ENCODE measurements around the gene LRFN2.

Gene LRFN2

DNA sequence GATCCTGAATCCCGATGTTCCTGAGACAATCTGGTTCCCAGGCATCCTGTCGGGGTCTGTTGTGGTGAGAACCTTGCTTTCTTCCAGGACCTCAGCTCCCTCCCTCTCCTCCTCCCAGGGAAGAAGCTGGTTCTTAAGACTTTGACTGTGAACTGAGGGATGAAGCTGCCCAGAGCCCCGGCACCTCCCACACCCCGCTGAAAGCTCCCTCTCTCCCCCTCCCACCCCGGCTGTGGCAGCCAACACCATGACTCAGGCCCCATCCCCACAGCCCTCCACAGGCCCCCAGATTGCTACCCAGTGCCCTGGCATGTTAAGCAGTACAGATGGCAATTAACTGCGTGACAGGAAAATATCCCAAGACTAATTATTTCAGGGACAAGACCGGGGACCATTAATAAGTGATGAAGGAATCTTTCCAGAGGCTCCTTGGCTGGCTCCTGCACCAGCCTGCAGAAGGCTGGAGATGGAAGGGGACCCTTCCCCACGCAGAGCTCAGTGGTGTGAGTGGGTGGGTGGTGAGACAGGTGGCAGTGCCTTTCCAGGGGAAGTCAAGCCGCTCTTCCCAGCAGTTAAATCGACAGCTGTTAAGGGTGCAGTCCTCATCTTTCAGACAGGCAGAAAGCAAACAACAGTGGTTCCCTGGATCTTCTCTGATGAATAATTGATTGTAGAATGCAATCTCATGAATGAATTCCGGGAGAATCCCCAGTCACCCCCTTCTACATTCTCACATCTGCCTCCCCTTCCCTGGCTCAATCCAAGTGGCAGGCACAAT is 237.9 kb downstream of the LRFN2 start:
- no peak for DNase-seq (ENCODE audit: low read depth)

DNA sequence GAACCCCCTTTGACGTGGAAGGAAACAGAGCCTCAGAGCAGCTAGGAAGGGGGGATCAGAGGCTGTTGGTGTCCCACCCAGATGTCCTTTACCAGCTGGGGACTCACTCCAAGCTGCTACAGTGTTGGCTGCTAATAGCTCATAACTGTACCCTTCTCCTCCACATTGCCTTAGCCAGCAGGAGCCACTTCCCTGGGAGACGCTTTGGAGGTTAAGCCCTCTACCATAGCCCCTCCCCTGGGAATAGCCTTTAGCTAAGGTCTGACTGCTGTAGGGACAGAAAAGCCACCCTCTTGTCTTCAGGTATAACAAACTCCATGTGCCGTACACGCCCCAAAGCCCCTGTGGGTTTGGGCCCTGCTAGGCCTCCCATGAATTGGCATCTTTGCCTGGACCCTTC is 238.6 kb downstream of the LRFN2 start:
- DNase-seq (ENCODE audit: low read depth): no peak

DNA sequence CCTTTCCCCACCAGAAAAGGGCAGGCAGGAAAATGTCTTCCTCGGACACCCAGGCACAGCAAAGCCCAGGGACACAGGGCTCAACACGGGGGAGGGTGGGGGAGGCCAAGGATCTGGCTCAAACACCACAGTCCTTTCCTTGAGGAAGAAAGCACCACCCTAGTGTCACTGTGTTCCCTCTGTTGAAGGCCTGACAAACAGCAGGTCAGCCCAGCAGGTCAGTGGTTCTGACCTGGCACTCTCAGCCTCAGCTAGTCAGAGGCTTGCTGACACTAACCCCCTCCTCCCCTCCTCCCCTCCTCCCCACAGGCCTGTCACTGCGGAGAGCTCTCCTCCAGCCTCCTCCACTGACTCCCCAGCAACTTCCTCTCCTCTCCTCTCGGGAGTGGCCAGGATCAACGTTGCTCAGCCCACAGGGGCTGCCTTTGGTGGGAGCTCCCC is 239.6 kb downstream of the LRFN2 start:
- DNase-seq (ENCODE audit: low read depth): no peak

DNA sequence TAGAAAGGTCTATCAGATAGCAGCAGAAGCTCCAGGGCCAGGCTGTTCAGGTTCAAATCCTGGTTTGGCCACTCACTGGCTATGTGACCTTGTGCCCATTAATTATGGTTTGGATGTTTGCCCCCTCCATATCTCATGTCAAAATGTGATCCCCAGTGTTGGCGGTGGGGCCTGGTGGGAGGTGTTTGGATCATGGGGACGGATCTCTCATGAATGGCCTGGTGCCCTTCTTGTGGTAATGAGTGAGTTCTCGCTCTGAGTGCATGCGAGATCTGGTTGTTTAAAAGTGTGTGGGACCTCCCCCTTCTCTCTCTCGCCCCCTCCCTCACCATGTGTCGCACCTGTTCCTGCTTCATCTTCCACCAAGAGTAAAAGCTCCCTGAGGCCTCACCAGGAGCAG is 240.9 kb downstream of the LRFN2 start:
- no peak for DNase-seq (ENCODE audit: low read depth)

DNA sequence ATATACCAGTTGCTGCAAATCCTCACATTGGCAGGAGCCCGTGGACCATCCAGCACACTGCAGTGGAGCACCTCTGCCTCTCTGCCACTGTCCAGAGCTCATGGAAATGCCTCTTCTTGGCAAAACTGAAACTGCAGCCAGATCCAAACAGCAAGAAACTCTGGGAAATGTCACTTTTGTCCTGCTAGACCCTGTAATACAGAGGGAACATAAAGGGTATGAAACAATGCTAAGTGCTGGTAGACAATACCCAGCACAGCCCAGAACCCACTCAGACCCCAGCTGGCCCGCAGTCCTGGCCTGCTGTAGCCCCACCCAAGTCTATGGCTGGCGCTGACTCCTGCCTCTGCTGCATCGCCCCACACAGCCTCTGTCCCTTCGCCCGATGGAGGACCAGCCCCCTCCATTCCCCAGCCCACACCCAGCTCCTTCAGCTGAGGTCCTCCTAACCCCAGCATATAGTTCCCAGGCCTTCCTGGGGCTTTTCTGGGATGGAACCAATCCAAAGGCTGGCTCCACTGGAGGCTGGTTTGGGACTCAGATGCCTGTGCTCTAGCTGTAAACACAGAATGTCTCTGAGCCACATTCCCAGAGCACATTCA is 242.5 kb downstream of the LRFN2 start:
- DNase-seq (ENCODE audit: low read depth): no peak

DNA sequence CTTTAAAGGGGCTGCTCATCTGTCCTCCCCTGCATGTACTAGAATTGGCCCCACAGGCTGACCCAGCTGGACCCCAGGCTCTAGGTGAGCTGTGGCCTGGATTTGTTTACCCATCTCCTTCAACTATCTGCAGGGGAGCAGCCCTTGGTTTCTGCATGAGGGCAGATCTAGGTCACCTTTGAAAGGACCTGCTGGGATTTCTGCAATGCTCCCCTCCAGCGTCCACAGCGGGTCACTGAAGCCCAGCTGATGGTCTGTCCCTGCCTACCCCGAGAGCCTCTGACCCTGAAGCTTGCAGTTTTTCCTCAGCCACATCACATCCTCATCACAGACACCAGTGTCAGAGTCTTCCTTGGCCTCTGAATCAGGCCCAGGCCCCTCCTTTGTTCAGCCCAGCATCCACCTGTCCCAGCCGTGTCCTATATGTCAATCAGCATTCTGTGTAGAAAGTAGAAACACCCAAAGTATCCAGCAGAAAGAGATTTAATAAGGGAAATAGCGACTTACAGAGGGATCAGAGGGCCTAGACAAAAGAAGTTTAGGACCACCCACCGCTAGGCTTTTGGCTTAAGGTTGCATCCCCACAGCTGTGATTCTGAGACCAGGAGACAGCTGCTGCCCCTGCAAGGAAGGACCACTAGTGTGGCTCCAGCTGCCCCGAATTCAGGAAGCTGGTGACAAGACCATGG is 243.1 kb downstream of the LRFN2 start:
- DNase-seq (ENCODE audit: low read depth): no peak

DNA sequence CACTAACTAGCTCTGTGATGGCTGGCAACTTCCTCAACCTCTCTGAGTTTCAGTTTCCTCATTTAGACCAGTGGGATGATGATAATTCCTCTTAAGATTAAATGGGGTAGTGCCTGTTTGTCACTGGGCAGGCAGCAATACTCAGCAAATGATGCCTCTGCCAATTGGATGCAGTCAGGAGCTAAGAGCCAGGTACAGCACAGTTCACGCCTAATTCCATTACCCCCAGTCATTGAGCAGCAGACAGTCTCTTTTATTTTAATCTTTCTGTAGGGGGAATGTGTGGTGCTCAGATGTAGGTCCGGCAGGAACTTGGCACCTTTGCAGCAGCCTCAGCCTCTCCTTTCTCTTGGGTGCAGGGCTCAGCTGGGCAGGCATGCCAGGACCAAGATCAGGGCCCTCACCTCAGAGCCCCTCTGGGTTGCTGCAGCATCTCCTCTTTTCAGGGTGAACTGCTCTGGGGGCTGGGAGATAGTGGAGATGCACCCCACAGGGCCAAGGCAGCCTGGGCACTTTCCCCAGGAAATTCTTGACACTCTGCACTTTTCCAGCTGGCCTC is 243.8 kb downstream of the LRFN2 start:
- DNase-seq (ENCODE audit: low read depth): no peak

DNA sequence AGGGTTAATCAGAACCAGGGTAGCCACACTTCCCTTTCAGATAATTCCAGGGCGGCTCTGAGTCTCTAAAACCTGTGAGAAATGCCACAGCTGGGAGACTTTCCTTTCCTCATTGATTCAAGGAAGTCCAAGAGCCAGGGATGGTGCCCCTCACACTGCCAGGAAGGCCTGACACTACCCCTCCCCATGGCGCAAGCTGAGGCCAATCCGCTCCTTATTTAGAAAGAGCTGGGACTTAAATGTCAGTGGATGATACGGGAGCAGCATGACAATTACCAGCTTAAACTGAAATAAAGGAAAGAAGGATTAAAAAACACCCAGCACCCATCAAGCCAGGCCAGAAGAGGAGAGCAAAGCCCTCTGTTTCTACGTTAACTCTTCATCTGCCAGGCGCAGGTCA is 244.4 kb downstream of the LRFN2 start:
- no peak for DNase-seq (ENCODE audit: low read depth)

DNA sequence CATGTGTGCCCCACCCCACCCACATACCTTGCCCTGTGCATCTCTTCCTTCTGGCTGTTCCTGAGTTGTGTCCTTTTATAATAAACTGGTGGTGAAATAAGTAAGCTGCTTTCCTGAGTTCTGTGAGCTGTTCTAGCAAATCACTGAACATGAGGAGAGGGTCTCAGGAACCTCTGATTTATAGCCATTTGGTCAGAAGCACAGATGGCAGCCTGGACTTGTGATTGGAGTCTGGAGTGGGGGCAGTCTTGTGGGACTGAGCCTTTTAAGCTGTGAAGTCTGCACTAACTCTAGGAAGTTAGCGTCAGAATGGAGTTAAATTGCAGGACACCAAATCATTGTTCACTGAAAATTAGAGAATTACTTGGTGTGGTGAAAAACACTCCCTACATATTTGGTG is 245.4 kb downstream of the LRFN2 start:
- DNase-seq (ENCODE audit: low read depth): no peak
